K562 (cell line): ENCODE data around the gene FKBP2. TPM values are rescaled to one million over a fixed set of nuclear protein-coding genes. Genes with fewer than 3 reads are reported as not detected.

Experiments
- FOXK2 ChIP-seq, 2 experiments: fragments of 450-650 bp; IDR thresholded peaks in 1 of 2; conservative IDR thresholded peaks in 1 of 2; 2 replicates each; pipeline ENCODE4 v1.6.1; 2016; ENCODE audit warnings: low read depth in 2 of 2, mild to moderate bottlenecking in 1 of 2
- HNRNPK ChIP-seq: fragments of 200-400 bp; formaldehyde crosslinking; IDR thresholded peaks from one replicate; pipeline ENCODE4 v1.6.1; 2018; ENCODE audit warnings: mild to moderate bottlenecking, low read depth, low read length; ENCODE audit not compliant: poor library complexity, severe bottlenecking
- polyA plus RNA-seq, 8 experiments: library from polyadenylated mRNA; depleted of rRNA in 4 of 8; stranded (reverse) in 5 of 8; unstranded in 3 of 8; fragments of >200 nt; fragmentation: Nextera tagmentation in 2 of 8; fragmentation: Illumina TruSeq in 1 of 8; extraction: Ambion mirVana in 2 of 8; extraction: Trizol in 1 of 8; gene quantifications; 2 replicates each; pipeline versions ENCODE4 v1.2.1 to v1.2.3, GENCODE V29; 2011 to 2014; ENCODE audit warnings: inconsistent platforms in 1 of 8, missing spikeins in 1 of 8
- total RNA-seq, 7 experiments: library from RNA; depleted of rRNA in 6 of 7; stranded (reverse); fragments of >200 nt in 6 of 7; fragmentation: Illumina TruSeq in 2 of 7; extraction: Trizol in 2 of 7; gene quantifications; 2 replicates each; pipeline versions ENCODE4 v1.2.1 to v1.2.3, GENCODE V29; 2011 to 2021; ENCODE audit warnings: low replicate concordance in 1 of 7
- TF ChIP-seq, protein P1 (sequence below): fragments of 450-650 bp; IDR thresholded peaks from 2 replicates; pipeline ENCODE4 v1.6.1; 2016; ENCODE audit warnings: low read depth
- TF ChIP-seq, protein P2 (sequence below): IDR thresholded peaks from 3 replicates; pipeline ENCODE4 v1.6.1; 2011; ENCODE audit warnings: borderline replicate concordance, mild to moderate bottlenecking, moderate library complexity; ENCODE audit not compliant: insufficient read length; ENCODE audit errors: extremely low read depth
- TF ChIP-seq, protein P3 (sequence below): fragments of 150-350 bp; IDR thresholded peaks from 2 replicates; pipeline ENCODE4 v1.6.1; 2014; ENCODE audit warnings: low read depth, mild to moderate bottlenecking, low read length, borderline replicate concordance
- TF ChIP-seq, protein P4 (sequence below): sonication (generic); formaldehyde crosslinking; IDR thresholded peaks from 2 replicates; pipeline ENCODE4 v1.8.0; 2023; ENCODE audit warnings: mild to moderate bottlenecking, missing genetic modification reagents

Gene FKBP2
- total and polyA plus RNA-seq, 9 of the 15 experiments (the other 6 are each of a cell fraction or from before 2014, with no cell fraction given), result 3.5 to 151 (median 58.1) TPM

DNA sequence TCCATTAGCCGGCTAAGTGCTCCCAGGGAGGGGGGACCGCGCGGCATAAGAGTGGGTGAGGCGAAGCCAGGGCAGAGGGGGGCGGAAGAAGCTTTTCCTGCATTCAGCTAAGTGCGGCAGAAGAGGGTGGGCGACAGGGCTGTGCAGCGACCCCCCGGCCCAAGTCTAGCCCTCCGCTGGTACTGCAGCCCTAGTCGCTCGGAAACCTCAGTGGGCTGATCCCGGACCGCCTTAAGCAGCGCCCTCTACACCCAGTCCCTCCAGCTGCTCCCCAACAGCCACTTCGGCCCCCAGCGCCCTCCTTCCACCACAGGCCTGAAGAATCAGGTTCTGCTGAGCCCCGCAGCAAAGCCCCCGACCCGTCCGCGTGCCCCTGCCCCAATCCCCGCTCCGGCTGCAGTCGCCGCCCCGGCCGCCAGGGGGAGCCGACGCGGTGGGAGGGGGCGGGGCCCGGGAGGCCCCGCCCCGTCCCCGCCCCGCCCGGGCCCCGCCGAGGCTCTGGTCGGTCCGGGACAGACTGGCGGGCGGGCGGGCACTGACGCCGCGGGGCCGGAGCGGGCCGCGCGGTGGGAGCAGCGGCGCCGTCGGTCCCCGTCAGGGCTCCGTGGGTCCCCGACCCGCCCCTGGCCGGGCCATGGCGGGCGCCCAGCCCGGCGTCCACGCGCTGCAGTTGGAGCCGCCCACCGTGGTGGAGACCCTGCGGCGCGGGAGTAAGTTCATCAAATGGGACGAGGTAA, 10.3 kb downstream of the FKBP2 start, which contains the start of gene PLCB3 (continued):
- TF ChIP-seq, protein P1, sequence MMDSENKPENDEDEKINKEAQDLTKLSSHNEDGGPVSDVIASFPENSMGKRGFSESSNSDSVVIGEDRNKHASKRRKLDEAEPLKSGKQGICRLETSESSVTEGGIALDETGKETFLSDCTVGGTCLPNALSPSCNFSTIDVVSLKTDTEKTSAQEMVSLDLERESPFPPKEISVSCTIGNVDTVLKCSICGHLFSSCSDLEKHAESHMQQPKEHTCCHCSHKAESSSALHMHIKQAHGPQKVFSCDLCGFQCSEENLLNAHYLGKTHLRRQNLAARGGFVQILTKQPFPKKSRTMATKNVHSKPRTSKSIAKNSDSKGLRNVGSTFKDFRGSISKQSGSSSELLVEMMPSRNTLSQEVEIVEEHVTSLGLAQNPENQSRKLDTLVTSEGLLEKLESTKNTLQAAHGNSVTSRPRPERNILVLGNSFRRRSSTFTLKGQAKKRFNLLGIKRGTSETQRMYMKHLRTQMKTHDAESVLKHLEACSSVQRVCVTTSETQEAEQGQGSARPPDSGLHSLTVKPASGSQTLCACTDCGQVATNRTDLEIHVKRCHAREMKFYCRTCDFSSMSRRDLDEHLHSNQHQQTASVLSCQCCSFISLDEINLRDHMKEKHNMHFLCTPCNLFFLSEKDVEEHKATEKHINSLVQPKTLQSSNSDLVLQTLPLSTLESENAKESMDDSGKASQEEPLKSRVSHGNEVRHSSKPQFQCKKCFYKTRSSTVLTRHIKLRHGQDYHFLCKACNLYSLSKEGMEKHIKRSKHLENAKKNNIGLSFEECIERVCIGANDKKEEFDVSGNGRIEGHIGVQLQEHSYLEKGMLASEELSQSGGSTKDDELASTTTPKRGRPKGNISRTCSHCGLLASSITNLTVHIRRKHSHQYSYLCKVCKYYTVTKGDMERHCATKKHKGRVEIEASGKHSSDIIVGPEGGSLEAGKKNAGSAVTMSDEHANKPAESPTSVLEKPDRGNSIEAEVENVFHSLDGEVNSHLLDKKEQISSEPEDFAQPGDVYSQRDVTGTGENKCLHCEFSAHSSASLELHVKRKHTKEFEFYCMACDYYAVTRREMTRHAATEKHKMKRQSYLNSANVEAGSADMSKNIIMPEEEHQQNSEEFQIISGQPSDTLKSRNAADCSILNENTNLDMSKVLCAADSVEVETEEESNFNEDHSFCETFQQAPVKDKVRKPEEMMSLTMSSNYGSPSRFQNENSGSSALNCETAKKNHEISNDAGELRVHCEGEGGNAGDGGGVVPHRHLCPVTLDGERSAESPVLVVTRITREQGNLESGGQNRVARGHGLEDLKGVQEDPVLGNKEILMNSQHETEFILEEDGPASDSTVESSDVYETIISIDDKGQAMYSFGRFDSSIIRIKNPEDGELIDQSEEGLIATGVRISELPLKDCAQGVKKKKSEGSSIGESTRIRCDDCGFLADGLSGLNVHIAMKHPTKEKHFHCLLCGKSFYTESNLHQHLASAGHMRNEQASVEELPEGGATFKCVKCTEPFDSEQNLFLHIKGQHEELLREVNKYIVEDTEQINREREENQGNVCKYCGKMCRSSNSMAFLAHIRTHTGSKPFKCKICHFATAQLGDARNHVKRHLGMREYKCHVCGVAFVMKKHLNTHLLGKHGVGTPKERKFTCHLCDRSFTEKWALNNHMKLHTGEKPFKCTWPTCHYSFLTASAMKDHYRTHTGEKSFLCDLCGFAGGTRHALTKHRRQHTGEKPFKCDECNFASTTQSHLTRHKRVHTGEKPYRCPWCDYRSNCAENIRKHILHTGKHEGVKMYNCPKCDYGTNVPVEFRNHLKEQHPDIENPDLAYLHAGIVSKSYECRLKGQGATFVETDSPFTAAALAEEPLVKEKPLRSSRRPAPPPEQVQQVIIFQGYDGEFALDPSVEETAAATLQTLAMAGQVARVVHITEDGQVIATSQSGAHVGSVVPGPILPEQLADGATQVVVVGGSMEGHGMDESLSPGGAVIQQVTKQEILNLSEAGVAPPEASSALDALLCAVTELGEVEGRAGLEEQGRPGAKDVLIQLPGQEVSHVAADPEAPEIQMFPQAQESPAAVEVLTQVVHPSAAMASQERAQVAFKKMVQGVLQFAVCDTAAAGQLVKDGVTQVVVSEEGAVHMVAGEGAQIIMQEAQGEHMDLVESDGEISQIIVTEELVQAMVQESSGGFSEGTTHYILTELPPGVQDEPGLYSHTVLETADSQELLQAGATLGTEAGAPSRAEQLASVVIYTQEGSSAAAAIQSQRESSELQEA, result no peak
- TF ChIP-seq, protein P2, sequence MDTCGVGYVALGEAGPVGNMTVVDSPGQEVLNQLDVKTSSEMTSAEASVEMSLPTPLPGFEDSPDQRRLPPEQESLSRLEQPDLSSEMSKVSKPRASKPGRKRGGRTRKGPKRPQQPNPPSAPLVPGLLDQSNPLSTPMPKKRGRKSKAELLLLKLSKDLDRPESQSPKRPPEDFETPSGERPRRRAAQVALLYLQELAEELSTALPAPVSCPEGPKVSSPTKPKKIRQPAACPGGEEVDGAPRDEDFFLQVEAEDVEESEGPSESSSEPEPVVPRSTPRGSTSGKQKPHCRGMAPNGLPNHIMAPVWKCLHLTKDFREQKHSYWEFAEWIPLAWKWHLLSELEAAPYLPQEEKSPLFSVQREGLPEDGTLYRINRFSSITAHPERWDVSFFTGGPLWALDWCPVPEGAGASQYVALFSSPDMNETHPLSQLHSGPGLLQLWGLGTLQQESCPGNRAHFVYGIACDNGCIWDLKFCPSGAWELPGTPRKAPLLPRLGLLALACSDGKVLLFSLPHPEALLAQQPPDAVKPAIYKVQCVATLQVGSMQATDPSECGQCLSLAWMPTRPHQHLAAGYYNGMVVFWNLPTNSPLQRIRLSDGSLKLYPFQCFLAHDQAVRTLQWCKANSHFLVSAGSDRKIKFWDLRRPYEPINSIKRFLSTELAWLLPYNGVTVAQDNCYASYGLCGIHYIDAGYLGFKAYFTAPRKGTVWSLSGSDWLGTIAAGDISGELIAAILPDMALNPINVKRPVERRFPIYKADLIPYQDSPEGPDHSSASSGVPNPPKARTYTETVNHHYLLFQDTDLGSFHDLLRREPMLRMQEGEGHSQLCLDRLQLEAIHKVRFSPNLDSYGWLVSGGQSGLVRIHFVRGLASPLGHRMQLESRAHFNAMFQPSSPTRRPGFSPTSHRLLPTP, result no peak
- TF ChIP-seq, protein P3, sequence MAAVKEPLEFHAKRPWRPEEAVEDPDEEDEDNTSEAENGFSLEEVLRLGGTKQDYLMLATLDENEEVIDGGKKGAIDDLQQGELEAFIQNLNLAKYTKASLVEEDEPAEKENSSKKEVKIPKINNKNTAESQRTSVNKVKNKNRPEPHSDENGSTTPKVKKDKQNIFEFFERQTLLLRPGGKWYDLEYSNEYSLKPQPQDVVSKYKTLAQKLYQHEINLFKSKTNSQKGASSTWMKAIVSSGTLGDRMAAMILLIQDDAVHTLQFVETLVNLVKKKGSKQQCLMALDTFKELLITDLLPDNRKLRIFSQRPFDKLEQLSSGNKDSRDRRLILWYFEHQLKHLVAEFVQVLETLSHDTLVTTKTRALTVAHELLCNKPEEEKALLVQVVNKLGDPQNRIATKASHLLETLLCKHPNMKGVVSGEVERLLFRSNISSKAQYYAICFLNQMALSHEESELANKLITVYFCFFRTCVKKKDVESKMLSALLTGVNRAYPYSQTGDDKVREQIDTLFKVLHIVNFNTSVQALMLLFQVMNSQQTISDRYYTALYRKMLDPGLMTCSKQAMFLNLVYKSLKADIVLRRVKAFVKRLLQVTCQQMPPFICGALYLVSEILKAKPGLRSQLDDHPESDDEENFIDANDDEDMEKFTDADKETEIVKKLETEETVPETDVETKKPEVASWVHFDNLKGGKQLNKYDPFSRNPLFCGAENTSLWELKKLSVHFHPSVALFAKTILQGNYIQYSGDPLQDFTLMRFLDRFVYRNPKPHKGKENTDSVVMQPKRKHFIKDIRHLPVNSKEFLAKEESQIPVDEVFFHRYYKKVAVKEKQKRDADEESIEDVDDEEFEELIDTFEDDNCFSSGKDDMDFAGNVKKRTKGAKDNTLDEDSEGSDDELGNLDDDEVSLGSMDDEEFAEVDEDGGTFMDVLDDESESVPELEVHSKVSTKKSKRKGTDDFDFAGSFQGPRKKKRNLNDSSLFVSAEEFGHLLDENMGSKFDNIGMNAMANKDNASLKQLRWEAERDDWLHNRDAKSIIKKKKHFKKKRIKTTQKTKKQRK, result no peak
- no peak for TF ChIP-seq FOXK2 (conservative IDR thresholded peaks at IDR 0.05 in 1 of 2, IDR thresholded peaks at IDR 0.05 in 1 of 2; ENCODE audit: low read depth in 2 of 2)
- no peak for TF ChIP-seq HNRNPK
- TF ChIP-seq, protein P4, sequence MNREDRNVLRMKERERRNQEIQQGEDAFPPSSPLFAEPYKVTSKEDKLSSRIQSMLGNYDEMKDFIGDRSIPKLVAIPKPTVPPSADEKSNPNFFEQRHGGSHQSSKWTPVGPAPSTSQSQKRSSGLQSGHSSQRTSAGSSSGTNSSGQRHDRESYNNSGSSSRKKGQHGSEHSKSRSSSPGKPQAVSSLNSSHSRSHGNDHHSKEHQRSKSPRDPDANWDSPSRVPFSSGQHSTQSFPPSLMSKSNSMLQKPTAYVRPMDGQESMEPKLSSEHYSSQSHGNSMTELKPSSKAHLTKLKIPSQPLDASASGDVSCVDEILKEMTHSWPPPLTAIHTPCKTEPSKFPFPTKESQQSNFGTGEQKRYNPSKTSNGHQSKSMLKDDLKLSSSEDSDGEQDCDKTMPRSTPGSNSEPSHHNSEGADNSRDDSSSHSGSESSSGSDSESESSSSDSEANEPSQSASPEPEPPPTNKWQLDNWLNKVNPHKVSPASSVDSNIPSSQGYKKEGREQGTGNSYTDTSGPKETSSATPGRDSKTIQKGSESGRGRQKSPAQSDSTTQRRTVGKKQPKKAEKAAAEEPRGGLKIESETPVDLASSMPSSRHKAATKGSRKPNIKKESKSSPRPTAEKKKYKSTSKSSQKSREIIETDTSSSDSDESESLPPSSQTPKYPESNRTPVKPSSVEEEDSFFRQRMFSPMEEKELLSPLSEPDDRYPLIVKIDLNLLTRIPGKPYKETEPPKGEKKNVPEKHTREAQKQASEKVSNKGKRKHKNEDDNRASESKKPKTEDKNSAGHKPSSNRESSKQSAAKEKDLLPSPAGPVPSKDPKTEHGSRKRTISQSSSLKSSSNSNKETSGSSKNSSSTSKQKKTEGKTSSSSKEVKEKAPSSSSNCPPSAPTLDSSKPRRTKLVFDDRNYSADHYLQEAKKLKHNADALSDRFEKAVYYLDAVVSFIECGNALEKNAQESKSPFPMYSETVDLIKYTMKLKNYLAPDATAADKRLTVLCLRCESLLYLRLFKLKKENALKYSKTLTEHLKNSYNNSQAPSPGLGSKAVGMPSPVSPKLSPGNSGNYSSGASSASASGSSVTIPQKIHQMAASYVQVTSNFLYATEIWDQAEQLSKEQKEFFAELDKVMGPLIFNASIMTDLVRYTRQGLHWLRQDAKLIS (CRISPR knock-in tag), result no peak
